HepG2 (cell line): ENCODE measurements around the gene ARHGEF40. TPM values are rescaled to one million over a fixed set of nuclear protein-coding genes. Genes with fewer than 3 reads are reported as not detected.

Experiments
- ATF6 ChIP-seq: sonication (generic); formaldehyde crosslinking; conservative IDR thresholded peaks from 2 replicates; pipeline ENCODE4 v1.4.0; 2020; ENCODE audit warnings: missing genetic modification reagents
- BRCA1 ChIP-seq: sonication (generic); formaldehyde crosslinking; IDR thresholded peaks from 2 replicates; pipeline ENCODE4 v1.4.0; 2020; ENCODE audit warnings: missing genetic modification reagents
- HHEX ChIP-seq: IDR thresholded peaks from 2 replicates; pipeline ENCODE4 v1.6.1; 2016; ENCODE audit warnings: control low read depth
- HOMEZ ChIP-seq: IDR thresholded peaks from 2 replicates; pipeline ENCODE4 v1.6.1; 2016; ENCODE audit warnings: low read depth
- KDM5B ChIP-seq: sonication (generic); formaldehyde crosslinking; IDR thresholded peaks from 2 replicates; pipeline ENCODE4 v1.4.0; 2020; ENCODE audit warnings: missing genetic modification reagents, mild to moderate bottlenecking, borderline replicate concordance
- KDM6A ChIP-seq: IDR thresholded peaks from 2 replicates; pipeline ENCODE4 v1.6.1; 2016; ENCODE audit warnings: low read depth
- KLF13 ChIP-seq: sonication (generic); formaldehyde crosslinking; IDR thresholded peaks from 2 replicates; pipeline ENCODE4 v1.4.0; 2020; ENCODE audit warnings: mild to moderate bottlenecking, missing genetic modification reagents
- MIXL1 ChIP-seq: IDR thresholded peaks from 2 replicates; pipeline ENCODE4 v1.6.1; 2016
- MZF1 ChIP-seq: sonication (generic); formaldehyde crosslinking; IDR thresholded peaks from 2 replicates; pipeline ENCODE4 v1.8.1; 2023; ENCODE audit warnings: mild to moderate bottlenecking, missing genetic modification reagents, borderline replicate concordance
- NRL ChIP-seq: sonication (generic); formaldehyde crosslinking; IDR thresholded peaks from 2 replicates; pipeline ENCODE4 v1.5.0; 2020; ENCODE audit warnings: missing genetic modification reagents, mild to moderate bottlenecking, moderate library complexity, borderline replicate concordance
- RBM22 ChIP-seq: fragments of 200-400 bp; formaldehyde crosslinking; optimal IDR thresholded peaks from 2 replicates; pipeline ENCODE3; 2017; ENCODE audit warnings: mild to moderate bottlenecking, low read length, moderate library complexity
- SALL1 ChIP-seq: sonication (generic); formaldehyde crosslinking; IDR thresholded peaks from 2 replicates; pipeline ENCODE4 v1.8.0; 2022; ENCODE audit warnings: mild to moderate bottlenecking, missing genetic modification reagents
- SRSF1 ChIP-seq: fragments of 200-400 bp; formaldehyde crosslinking; optimal IDR thresholded peaks from 2 replicates; pipeline ENCODE3; 2017; ENCODE audit warnings: mild to moderate bottlenecking, low read depth, low read length, moderate library complexity
- TCF12 ChIP-seq, 2 experiments: fragments of 450-650 bp in 1 of 2; sonication (generic) in 1 of 2; formaldehyde crosslinking in 1 of 2; IDR thresholded peaks; 2 replicates each; pipeline versions ENCODE4 v1.6.1 to v1.8.0; 2017 to 2022; ENCODE audit warnings: antibody characterized with exemption in 1 of 2, mild to moderate bottlenecking in 1 of 2, missing genetic modification reagents in 1 of 2, moderate library complexity in 1 of 2
- ZFP41 ChIP-seq: sonication (generic); formaldehyde crosslinking; IDR thresholded peaks from 2 replicates; pipeline ENCODE4 v1.4.0; 2020; ENCODE audit warnings: mild to moderate bottlenecking, missing genetic modification reagents, borderline replicate concordance
- ZNF235 ChIP-seq: sonication (generic); formaldehyde crosslinking; IDR thresholded peaks from 2 replicates; pipeline ENCODE4 v1.8.1; 2023; ENCODE audit warnings: mild to moderate bottlenecking, missing genetic modification reagents, borderline replicate concordance
- ZNF253 ChIP-seq: sonication (generic); formaldehyde crosslinking; IDR thresholded peaks from 2 replicates; pipeline ENCODE4 v1.8.0; 2022; ENCODE audit warnings: mild to moderate bottlenecking, missing genetic modification reagents, borderline replicate concordance
- ZNF30 ChIP-seq: sonication (generic); formaldehyde crosslinking; IDR thresholded peaks from 2 replicates; pipeline ENCODE4 v1.5.0; 2020; ENCODE audit warnings: mild to moderate bottlenecking, missing genetic modification reagents
- ZNF597 ChIP-seq: sonication (generic); formaldehyde crosslinking; IDR thresholded peaks from 2 replicates; pipeline ENCODE4 v1.5.0; 2020; ENCODE audit warnings: missing genetic modification reagents
- ZNF605 ChIP-seq: sonication (generic); formaldehyde crosslinking; IDR thresholded peaks from 2 replicates; pipeline ENCODE4 v1.8.0; 2022; ENCODE audit warnings: mild to moderate bottlenecking, missing genetic modification reagents
- ZNF652 ChIP-seq: IDR thresholded peaks from 2 replicates; pipeline ENCODE4 v1.6.1; 2016; ENCODE audit warnings: low read depth, borderline replicate concordance
- ZNF713 ChIP-seq: sonication (generic); formaldehyde crosslinking; IDR thresholded peaks from 2 replicates; pipeline ENCODE4 v1.4.0; 2020; ENCODE audit warnings: mild to moderate bottlenecking, missing genetic modification reagents
- ZNF766 ChIP-seq: sonication (generic); formaldehyde crosslinking; IDR thresholded peaks from 2 replicates; pipeline ENCODE4 v1.5.0; 2020; ENCODE audit warnings: missing genetic modification reagents, borderline replicate concordance
- ZNF768 ChIP-seq: sonication (generic); formaldehyde crosslinking; IDR thresholded peaks from 2 replicates; pipeline ENCODE4 v1.4.0; 2020; ENCODE audit warnings: missing genetic modification reagents
- polyA plus RNA-seq, 8 experiments: library from polyadenylated mRNA; depleted of rRNA in 3 of 8; stranded (reverse) in 7 of 8; unstranded in 1 of 8; fragments of >200 nt; fragmentation: Illumina TruSeq in 4 of 8; extraction: Trizol in 4 of 8; gene quantifications; 2 replicates each; pipeline versions ENCODE4 v1.2.1 to v1.2.3, GENCODE V29; 2011 to 2016; ENCODE audit warnings: low read depth in 4 of 8, missing spikeins in 1 of 8, mixed read lengths in 1 of 8; ENCODE audit not compliant: insufficient read depth in 1 of 8
- total RNA-seq, 5 experiments: library from RNA; depleted of rRNA; stranded (reverse); fragments of >200 nt; fragmentation: Illumina TruSeq; extraction: Trizol; gene quantifications; 2 replicates each; pipeline ENCODE4 v1.2.3, GENCODE V29; 2016; ENCODE audit warnings: low read depth in 1 of 5

The ARHGEF40 gene
- total and polyA plus RNA-seq, 2 of the 13 experiments (the other 11 are each of a cell fraction or from before 2014, with no cell fraction given): 28.1 to 78.1 TPM

- no peak for TF ChIP-seq ZNF605
- TF ChIP-seq RBM22: no peak
- TF ChIP-seq ZNF713: no peak
- no peak for TF ChIP-seq HHEX (CRISPR knock-in tag)
- 0 out of 2 replicates have a peak, but pooled peaks have one; percentile 27 for TF ChIP-seq SALL1 (CRISPR knock-in tag)
- no peak for TF ChIP-seq KLF13
- TF ChIP-seq ZNF253 (CRISPR knock-in tag): no peak
- TF ChIP-seq SRSF1: no peak
- TF ChIP-seq HOMEZ (CRISPR knock-in tag): no peak; the same call in 1 of the 2 replicates
- TF ChIP-seq ZNF768 (CRISPR knock-in tag): no peak
- no peak for TF ChIP-seq ZNF30 (CRISPR knock-in tag)
- 0 out of 2 replicates have a peak, but pooled peaks have one; percentile 23 for TF ChIP-seq KDM5B (CRISPR knock-in tag)
- TF ChIP-seq ZNF597 (CRISPR knock-in tag): no peak
- no peak for TF ChIP-seq ZNF766 (CRISPR knock-in tag)
- no peak for TF ChIP-seq MIXL1
- TF ChIP-seq BRCA1 (CRISPR knock-in tag): no peak
- no peak for TF ChIP-seq NRL (CRISPR knock-in tag)
- TF ChIP-seq ZNF652: no peak
- no peak for TF ChIP-seq MZF1 (CRISPR knock-in tag)
- TF ChIP-seq ZFP41 (CRISPR knock-in tag): no peak
- no peak for TF ChIP-seq KDM6A (CRISPR knock-in tag)
- peak; percentile 36; the same call in 1 of the 2 replicates for TF ChIP-seq ZNF235 (CRISPR knock-in tag)
- TF ChIP-seq TCF12 (IDR thresholded peaks at IDR 0.05): no peak
- no peak for TF ChIP-seq TCF12 (CRISPR knock-in tag; IDR thresholded peaks at IDR 0.05)
- TF ChIP-seq ATF6 (CRISPR knock-in tag): peak; percentile 46; the same call in 1 of the 2 replicates
These were observed 30.3 kb upstream of the ARHGEF40 start (continued) for GRCh38 chr14:21039585-21040369.
